Activated CD8-positive, alpha-beta memory T cell treated with anti-CD3 and anti-CD28 coated beads, Interleukin-2, amount 50 U/mL, for 4 hours (primary cell): ENCODE measurements around the gene ZBTB3.
"Not testable (repeated sequence)": the region's sequence is repeated elsewhere in the genome, so short reads cannot be mapped to it uniquely, and the experiment has no call there.

Experiments used
- DNase-seq: peaks from one replicate; pipeline ENCODE4 v3.0.0-alpha.2; 2020

ZBTB3 gene

DNA sequence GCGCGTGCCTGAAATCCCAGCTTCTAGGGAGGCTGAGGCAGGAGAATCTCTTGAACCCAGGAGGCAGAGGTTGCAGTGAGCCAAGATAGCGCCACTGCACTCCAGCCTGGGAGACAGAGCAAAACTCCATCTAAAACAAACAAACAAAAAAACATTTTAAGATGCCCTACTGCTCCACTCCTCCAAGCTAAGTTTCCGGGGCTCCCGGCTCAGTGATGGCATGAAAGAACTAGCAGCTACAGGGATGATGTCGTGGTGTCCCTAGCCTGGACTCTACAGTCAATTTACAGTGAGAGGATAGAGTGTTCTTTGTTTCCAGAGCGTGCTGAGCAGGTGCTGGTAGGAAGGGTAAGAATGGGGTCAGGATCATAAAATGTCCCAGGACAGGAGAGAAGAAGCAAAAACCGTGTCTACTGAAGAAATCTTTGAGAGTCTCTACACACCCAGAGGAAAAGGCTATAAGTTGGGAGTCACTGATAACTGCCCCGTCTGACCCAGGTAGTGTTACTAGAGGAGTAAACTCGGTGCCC lies 1.2 kb upstream of the ZBTB3 start:
- DNase-seq: no peak

GRCh38 chr11:62752994-62753735 lies 795 bp downstream of the ZBTB3 start:
- DNase-seq: no peak

- no peak for DNase-seq
Measured at GRCh38 chr11:62752177-62752785, 1.7 kb downstream of the ZBTB3 start.

GRCh38 chr11:62749931-62750330 lies 4.0 kb downstream of the ZBTB3 start:
- not testable (repeated sequence) for DNase-seq

- DNase-seq: no peak
Measured at GRCh38 chr11:62747475-62748160, 6.3 kb downstream of the ZBTB3 start.

DNA sequence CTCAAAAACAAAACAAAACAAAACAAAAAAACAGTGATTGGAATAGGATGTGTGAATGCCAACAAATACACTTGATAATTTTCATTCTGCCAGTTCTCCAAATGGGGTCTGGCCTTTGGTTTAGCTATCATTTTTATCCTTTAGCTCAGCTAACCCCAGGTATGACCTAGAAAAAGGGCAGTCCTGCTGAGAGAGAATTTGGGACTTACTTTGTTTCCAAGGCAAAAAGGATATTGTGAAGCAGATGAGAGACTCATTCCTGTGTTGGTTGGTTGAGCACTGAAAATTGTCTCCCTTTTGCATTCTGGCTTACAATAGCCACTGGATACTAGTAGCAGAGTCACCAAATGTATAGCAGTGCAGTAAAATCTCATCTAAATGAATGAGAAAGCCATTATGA lies 16.8 kb downstream of the ZBTB3 start:
- DNase-seq: no peak

- DNase-seq: no peak
Measured at GRCh38 chr11:62732830-62733229, 21.1 kb downstream of the ZBTB3 start.

- not testable (repeated sequence) for DNase-seq
Measured at GRCh38 chr11:62730076-62730475, 23.9 kb downstream of the ZBTB3 start.

DNA sequence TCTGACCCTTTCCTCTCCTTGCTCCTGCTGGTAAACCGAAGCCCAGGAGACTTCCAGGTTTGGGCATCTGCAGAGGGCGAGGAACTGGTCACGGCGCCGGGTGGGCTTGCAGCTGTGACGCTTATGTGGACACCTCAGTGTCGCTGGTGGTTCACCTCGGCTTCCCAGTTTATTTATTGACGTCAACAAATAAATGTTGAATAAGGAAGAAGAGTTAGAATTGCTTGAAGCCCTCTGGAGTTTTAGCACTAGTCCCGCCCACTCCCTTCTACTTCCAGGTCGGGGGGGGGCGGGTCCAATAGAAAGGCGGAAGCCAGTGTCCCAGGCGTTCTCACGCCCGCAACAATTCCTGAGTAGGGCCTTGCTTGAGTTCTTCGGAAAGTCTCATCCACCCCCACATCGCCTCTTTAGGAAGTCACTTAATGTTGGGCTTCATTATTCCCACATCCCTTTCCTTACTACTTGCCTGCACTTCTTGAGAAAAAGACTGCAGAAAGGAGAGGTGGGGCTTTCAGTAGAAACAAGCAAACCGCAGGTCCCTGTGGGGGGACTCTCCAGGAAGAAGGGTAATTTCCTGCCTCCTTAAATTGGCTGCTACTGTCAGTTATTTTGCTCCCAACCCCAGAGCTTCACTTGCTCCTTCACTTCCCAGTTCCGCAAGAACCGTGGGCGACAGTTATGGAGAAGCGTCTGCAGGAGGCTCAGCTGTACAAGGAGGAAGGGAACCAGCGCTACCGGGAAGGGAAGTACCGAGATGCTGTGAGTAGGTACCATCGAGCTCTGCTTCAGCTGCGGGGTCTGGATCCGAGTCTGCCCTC lies 25.6 kb downstream of the ZBTB3 start, which contains the start of gene TTC9C:
Gene TTC9C (plus strand): TSS at position 316 of the 818 bp plus-strand sequence. CDS start 363 bp downstream, at position 679.
- DNase-seq: peak; percentile 80

DNA sequence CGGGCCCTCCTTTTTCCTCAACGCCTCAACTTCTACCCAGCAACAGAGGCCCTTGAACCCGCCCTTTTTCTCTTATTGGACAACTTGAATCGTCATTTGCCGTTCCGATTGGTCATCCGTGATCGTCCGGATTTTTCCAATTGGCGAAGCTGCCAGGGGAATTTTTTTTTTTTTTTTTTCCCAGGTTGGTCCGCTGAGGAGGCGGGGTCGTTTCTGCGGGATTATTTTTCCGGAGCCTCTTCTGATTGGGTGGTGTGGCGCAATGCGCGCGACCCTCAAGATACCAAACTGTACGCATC lies 26.1 kb downstream of the ZBTB3 start:
- DNase-seq: peak; percentile 73

GRCh38 chr11:62727165-62727871 lies 26.6 kb downstream of the ZBTB3 start, which contains the start of gene HNRNPUL2:
HNRNPUL2 (minus strand) TSS chr11:62727457; CDS start chr11:62727156, 301 bp downstream.
- DNase-seq: peak; percentile 97

GRCh38 chr11:62726915-62727164 lies 27.1 kb downstream of the ZBTB3 start:
- DNase-seq: no peak

DNA sequence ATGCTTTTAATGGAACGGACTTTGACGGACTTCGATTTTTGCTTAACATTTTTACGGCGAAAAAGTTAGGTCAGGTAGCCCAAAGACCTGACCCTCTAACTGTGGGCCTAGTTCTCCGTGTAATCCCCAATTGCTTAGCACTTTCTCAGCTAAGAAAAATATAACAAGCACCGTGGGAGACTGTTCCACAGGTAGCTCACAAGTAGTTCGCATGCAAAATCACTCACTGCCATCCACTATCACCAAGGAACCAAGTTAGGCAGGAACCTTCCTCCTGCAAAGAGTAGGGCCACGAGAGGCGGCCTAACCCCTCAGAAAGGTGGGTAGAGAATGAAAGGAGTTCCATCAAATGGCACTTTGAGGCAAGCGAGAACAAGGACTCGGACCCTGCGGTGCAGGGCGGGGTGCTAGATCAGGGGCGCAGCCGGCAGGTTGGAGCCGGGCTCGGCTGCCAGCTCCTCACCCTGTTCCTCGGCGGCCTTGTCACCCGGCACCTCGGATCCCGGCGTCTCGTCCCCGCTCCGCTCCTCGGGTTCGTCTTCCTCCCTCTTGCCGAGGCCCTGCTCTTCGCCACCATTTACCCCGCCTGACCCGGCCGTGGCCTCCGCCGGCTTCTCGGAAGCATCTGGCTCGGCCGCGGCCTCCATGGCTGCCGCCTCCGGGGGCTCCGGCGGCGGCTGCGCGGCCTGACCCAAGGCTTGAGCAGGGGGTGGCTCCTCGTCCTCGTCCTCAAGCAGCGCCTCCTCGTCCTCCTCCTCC lies 27.6 kb downstream of the ZBTB3 start:
- DNase-seq: no peak

- DNase-seq: no peak
Measured at GRCh38 chr11:62725646-62726045, 28.3 kb downstream of the ZBTB3 start.

GRCh38 chr11:62724171-62724570 lies 29.8 kb downstream of the ZBTB3 start:
- DNase-seq: no peak

DNA sequence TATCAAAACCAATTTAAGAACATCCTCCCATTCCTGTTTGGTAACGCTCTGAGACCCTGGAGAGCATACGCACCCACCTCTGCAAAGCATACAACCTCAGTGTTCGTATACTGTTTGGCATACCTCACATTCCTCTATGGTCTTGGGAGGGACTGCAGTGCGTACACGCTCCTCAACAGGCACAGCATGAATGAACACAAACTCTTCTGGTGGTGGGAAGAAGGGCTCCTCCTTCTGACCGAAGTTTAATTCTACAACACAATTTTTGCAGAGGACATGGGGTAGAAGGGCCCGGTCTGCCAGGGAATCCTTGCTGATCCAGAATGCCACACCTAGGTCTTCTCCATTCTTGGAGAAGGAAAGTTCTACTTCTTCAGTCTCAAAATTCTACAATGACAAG lies 32.0 kb downstream of the ZBTB3 start:
- DNase-seq: no peak

DNA sequence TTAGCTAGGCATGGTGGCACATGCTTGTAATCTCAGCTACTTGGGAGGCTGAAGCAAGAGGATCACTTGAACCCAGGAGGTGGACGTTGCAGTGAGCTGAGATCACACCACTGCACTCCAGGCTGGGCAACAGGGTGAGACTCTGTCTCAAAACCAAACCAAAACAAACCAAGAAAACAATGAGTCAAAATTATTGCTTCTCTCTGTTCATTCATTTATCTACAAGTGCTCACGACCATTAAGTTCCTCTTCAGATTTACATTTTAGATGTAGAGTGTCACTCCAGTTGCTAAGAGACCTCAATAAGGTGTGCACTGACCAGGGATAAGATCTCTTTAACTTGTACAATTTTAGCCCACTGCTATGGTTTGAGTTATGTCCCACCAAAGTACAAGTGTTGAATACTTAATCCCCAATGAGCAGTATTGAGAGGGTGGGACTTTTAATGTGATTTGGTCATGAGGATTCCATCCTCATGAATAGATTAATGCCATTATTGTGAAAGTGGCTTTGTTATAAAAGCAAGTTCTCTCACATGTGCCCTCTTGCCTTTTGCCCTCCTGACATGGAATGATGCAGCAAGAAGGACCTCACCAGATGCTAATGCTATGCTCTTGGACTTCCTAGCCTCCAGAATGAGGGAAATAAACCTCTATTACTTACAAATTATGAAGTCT lies 34.5 kb downstream of the ZBTB3 start:
- no peak for DNase-seq

- no peak for DNase-seq
Measured at GRCh38 chr11:62716816-62717215, 37.1 kb downstream of the ZBTB3 start.

- no peak for DNase-seq
Measured at GRCh38 chr11:62716206-62716605, 37.8 kb downstream of the ZBTB3 start.

- no peak for DNase-seq
Measured at GRCh38 chr11:62715150-62716130, 38.5 kb downstream of the ZBTB3 start.
